CD14-positive monocyte (primary cell): ENCODE measurements around the gene CBLB. TPM values are rescaled to one million over a fixed set of nuclear protein-coding genes. Genes with fewer than 3 reads are reported as not detected.

Experiments used
- DNase-seq, 3 donors: peaks; one replicate each; pipeline ENCODE4 v3.0.0-alpha.2; 2011 to 2022
- H2AFZ ChIP-seq: 2 replicates; pipeline ENCODE4 v1.6.0; 2012; ENCODE audit warnings: mild to moderate bottlenecking, low read depth, low read length, inconsistent platforms; ENCODE audit not compliant: insufficient read depth, poor library complexity, severe bottlenecking
- H3K27ac ChIP-seq, 2 donors: 1 replicate in 1 of 2; 2 replicates in 1 of 2; pipeline ENCODE4 v1.5.1; 2012 to 2013; ENCODE audit warnings: low read length in 2 of 2, control low read depth in 1 of 2, inconsistent platforms in 1 of 2, low read depth in 1 of 2, mild to moderate bottlenecking in 1 of 2
- H3K27me3 ChIP-seq, 2 donors: one replicate each; pipeline versions ENCODE4 v1.6.0 to v1.6.1; 2011 to 2013; ENCODE audit warnings: low read length in 2 of 2; ENCODE audit not compliant: control insufficient read depth in 2 of 2, insufficient read depth in 2 of 2
- H3K36me3 ChIP-seq, 2 donors: replicated peaks in 1 of 2; 1 replicate in 1 of 2; 2 replicates in 1 of 2; pipeline versions ENCODE4 v1.5.1 to v1.6.1; 2012 to 2013; ENCODE audit warnings: low read length in 2 of 2, control low read depth in 1 of 2, inconsistent platforms in 1 of 2, mild to moderate bottlenecking in 1 of 2; ENCODE audit not compliant: insufficient read depth in 2 of 2, control insufficient read depth in 1 of 2
- H3K4me1 ChIP-seq, 2 donors: 1 replicate in 1 of 2; 2 replicates in 1 of 2; pipeline versions ENCODE4 v1.5.1 to v1.6.1; 2012 to 2013; ENCODE audit warnings: low read length in 2 of 2, control low read depth in 1 of 2, inconsistent platforms in 1 of 2, mild to moderate bottlenecking in 1 of 2, moderate library complexity in 1 of 2; ENCODE audit not compliant: insufficient read depth in 2 of 2, control insufficient read depth in 1 of 2
- H3K4me2 ChIP-seq: replicated peaks from 2 replicates; pipeline ENCODE3; 2012; ENCODE audit warnings: low read length, moderate library complexity, mild to moderate bottlenecking; ENCODE audit not compliant: poor library complexity, severe bottlenecking; ENCODE audit errors: extremely low read depth
- H3K4me3 ChIP-seq, 3 experiments: fragments of 200-600 bp in 1 of 3; sonication (generic) in 1 of 3; replicated peaks in 1 of 3; 1 replicate in 2 of 3; 2 replicates in 1 of 3; pipeline ENCODE4 v1.5.1; 2011 to 2013; ENCODE audit warnings: low read length in 3 of 3, mild to moderate bottlenecking in 3 of 3, control low read depth in 2 of 3, low read depth in 2 of 3, inconsistent platforms in 1 of 3, moderate library complexity in 1 of 3
- H3K79me2 ChIP-seq: 2 replicates; pipeline ENCODE4 v1.6.0; 2012; ENCODE audit warnings: mild to moderate bottlenecking, control low read depth, inconsistent platforms, low read length, moderate library complexity; ENCODE audit not compliant: insufficient read depth
- H3K9ac ChIP-seq: 2 replicates; pipeline ENCODE4 v1.6.0; 2017; ENCODE audit warnings: low read length, mild to moderate bottlenecking; ENCODE audit not compliant: insufficient read depth, poor library complexity, severe bottlenecking
- H3K9me3 ChIP-seq, 2 donors: replicated peaks in 1 of 2; 1 replicate in 1 of 2; 2 replicates in 1 of 2; pipeline versions ENCODE4 v1.5.1 to v1.6.1; 2012 to 2013; ENCODE audit warnings: low read length in 2 of 2, control low read depth in 1 of 2; ENCODE audit not compliant: control insufficient read depth in 1 of 2, insufficient read depth in 1 of 2
- H4K20me1 ChIP-seq: 2 replicates; pipeline ENCODE4 v1.6.0; 2012; ENCODE audit warnings: mild to moderate bottlenecking, low read length, control low read depth, moderate library complexity; ENCODE audit not compliant: insufficient read depth
- H3K27ac Mint-ChIP-seq, 7 donors: one replicate each; pipeline ENCODE4 v1.8.0; 2020; ENCODE audit warnings: mild to moderate bottlenecking in 7 of 7, mixed read lengths in 7 of 7, moderate library complexity in 6 of 7, inconsistent platforms in 2 of 7
- H3K27me3 Mint-ChIP-seq, 3 donors: one replicate each; pipeline ENCODE4 v1.8.0; 2021 to 2022; ENCODE audit warnings: low read depth in 3 of 3, mild to moderate bottlenecking in 3 of 3, mixed read lengths in 3 of 3, moderate library complexity in 3 of 3, inconsistent platforms in 1 of 3
- H3K36me3 Mint-ChIP-seq, 2 donors: one replicate each; pipeline ENCODE4 v1.8.0; 2020; ENCODE audit warnings: mixed read lengths in 2 of 2, inconsistent platforms in 1 of 2, mild to moderate bottlenecking in 1 of 2
- H3K4me1 Mint-ChIP-seq: one replicate; pipeline ENCODE4 v1.8.0; 2020; ENCODE audit warnings: mild to moderate bottlenecking, mixed read lengths
- H3K4me3 Mint-ChIP-seq, 2 donors: one replicate each; pipeline ENCODE4 v1.8.0; 2020; ENCODE audit warnings: mild to moderate bottlenecking in 2 of 2, mixed read lengths in 2 of 2, moderate library complexity in 1 of 2
- H3K9me3 Mint-ChIP-seq, 7 donors: one replicate each; pipeline ENCODE4 v1.8.0; 2020 to 2022; ENCODE audit warnings: mixed read lengths in 7 of 7, mild to moderate bottlenecking in 6 of 7, moderate library complexity in 6 of 7, inconsistent platforms in 2 of 7
- CTCF ChIP-seq: fragments of 200-600 bp; IDR thresholded peaks from one replicate; pipeline ENCODE4 v1.8.0; 2022; ENCODE audit warnings: antibody characterized with exemption, mild to moderate bottlenecking
- WGBS: methylation state at CpG from one replicate; pipeline ENCODE4 v1.1.5; 2013; ENCODE audit warnings: missing lambda C conversion rate; ENCODE audit not compliant: insufficient coverage; 5-methylcytosine and 5-hydroxymethylcytosine counted together
- intact Hi-C, 2 donors: fragments of 100-400 bp; cut with micrococcal nuclease; formaldehyde crosslinking; loops; one replicate each; pipeline versions ENCODE4 v1.15.0 to v1.15.1; 2023
- polyA plus RNA-seq, 3 donors: library from polyadenylated mRNA; depleted of rRNA in 1 of 3; unstranded in 2 of 3; stranded (reverse) in 1 of 3; fragments of 300-500 nt in 2 of 3; fragments of >200 nt in 1 of 3; fragmentation: Illumina TruSeq in 2 of 3; gene quantifications; 1 replicate in 2 of 3; 2 replicates in 1 of 3; pipeline ENCODE4 v1.2.3, GENCODE V29; 2012 to 2021

Gene CBLB
- polyA plus RNA-seq, 3 donors: 1.6 to 8.1 (median 3.6) TPM

GRCh38 chr3:105798381-105798934 lies 70.4 kb downstream of the CBLB start:
- no peaks in the 10 kb centered on the region for H3K9me3 ChIP-seq
- DNase-seq: peak in 1 of 3 donors; percentile 5
- H3K4me2 ChIP-seq: no peak overlapping the region
- Mint-ChIP-seq H3K36me3 (no peaks in the 10 kb centered on the region), H3K27ac (peak overlapping the region in 1 of 7 donors; percentile 51), H3K4me1 (peaks cover 10% of the 10 kb centered on the region), H3K9me3 (peaks cover 0 to 3% (median 0%) of the 10 kb centered on the region in 7 donors), H3K4me3 (no peak overlapping the region), H3K27me3 (no peaks in the 10 kb centered on the region)
- H3K36me3 ChIP-seq: no peaks in the 10 kb centered on the region
- no peak for TF ChIP-seq CTCF
- H3K4me3 ChIP-seq: no peak overlapping the region
- WGBS: no CpG with 5 or more reads among the region's 1 CpG
- H3K4me1 ChIP-seq: peaks cover 3 to 7% of the 10 kb centered on the region in 2 donors
- intact Hi-C loops: no loop called here
- no peaks in the 10 kb centered on the region for H4K20me1 ChIP-seq
- no peak overlapping the region for H3K27ac ChIP-seq
- no peak overlapping the region for H3K9ac ChIP-seq
- no peaks in the 10 kb centered on the region for H3K79me2 ChIP-seq
- H2AFZ ChIP-seq: no peak overlapping the region
- H3K27me3 ChIP-seq: no peaks in the 10 kb centered on the region

- intact Hi-C loops: no loop called here
- no peaks in the 10 kb centered on the region for H3K36me3 ChIP-seq
- H3K4me1 ChIP-seq: peaks cover 0 to 2% of the 10 kb centered on the region in 2 donors
- H3K9ac ChIP-seq: no peak overlapping the region
- no peak overlapping the region for H3K4me3 Mint-ChIP-seq
- H3K36me3 Mint-ChIP-seq: no peaks in the 10 kb centered on the region
- no peaks in the 10 kb centered on the region for H3K27me3 Mint-ChIP-seq
- no peaks in the 10 kb centered on the region for H3K27me3 ChIP-seq
- TF ChIP-seq CTCF: no peak
- H3K4me2 ChIP-seq: no peak overlapping the region
- H3K27ac Mint-ChIP-seq: peak overlapping the region in 1 of 7 donors; percentile 33
- H3K9me3 ChIP-seq: no peaks in the 10 kb centered on the region
- H3K79me2 ChIP-seq: no peaks in the 10 kb centered on the region
- H3K4me3 ChIP-seq: no peak overlapping the region
- no peak for DNase-seq
- no peak overlapping the region for H2AFZ ChIP-seq
- peaks cover 7% of the 10 kb centered on the region for H3K4me1 Mint-ChIP-seq
- H3K27ac ChIP-seq: no peak overlapping the region
- H4K20me1 ChIP-seq: no peaks in the 10 kb centered on the region
- whole genome bisulfite sequencing: 100% methylated on average over 1 of the region's 2 CpGs
- H3K9me3 Mint-ChIP-seq: peaks cover 0 to 3% (median 0%) of the 10 kb centered on the region in 7 donors
These were observed 75.8 kb downstream of the CBLB start for GRCh38 chr3:105793040-105793439.
